Natural killer cell (primary cell): ENCODE measurements around the gene MOG. TPM values are rescaled to one million over a fixed set of nuclear protein-coding genes. Genes with fewer than 3 reads are reported as not detected.

Experiments used
- ATAC-seq, 3 donors: fragments of 150-1000 bp in 2 of 3; fragments of 200-7000 bp in 1 of 3; cut with Tn5 transposase; 1 replicate in 1 of 3; 2 replicates in 2 of 3; pipeline ENCODE4 v1.10.0; 2021; ENCODE audit warnings: mild to moderate bottlenecking in 2 of 3, moderate library complexity in 2 of 3
- DNase-seq, 2 donors: peaks; one replicate each; pipeline versions ENCODE4 v3.0.0 to v3.0.0-alpha.2; 2013 to 2021; ENCODE audit warnings: mixed read lengths in 1 of 2
- H3K27ac ChIP-seq: one replicate; pipeline ENCODE4 v1.5.1; 2013; ENCODE audit warnings: mild to moderate bottlenecking, low read length
- H3K27me3 ChIP-seq: one replicate; pipeline ENCODE4 v1.6.1; 2013; ENCODE audit warnings: low read length; ENCODE audit not compliant: control insufficient read depth, insufficient read depth
- H3K36me3 ChIP-seq: one replicate; pipeline ENCODE4 v1.6.1; 2013; ENCODE audit warnings: low read length; ENCODE audit not compliant: control insufficient read depth, insufficient read depth
- H3K4me1 ChIP-seq: one replicate; pipeline ENCODE4 v1.6.1; 2013; ENCODE audit warnings: low read length; ENCODE audit not compliant: control insufficient read depth, insufficient read depth
- H3K4me3 ChIP-seq: one replicate; pipeline ENCODE4 v1.5.1; 2013; ENCODE audit warnings: low read length
- H3K9me3 ChIP-seq: one replicate; pipeline ENCODE4 v1.6.1; 2013; ENCODE audit warnings: low read length; ENCODE audit not compliant: control insufficient read depth, insufficient read depth
- H3K27ac Mint-ChIP-seq, 2 donors: one replicate each; pipeline ENCODE4 v1.8.0; 2022; ENCODE audit warnings: mild to moderate bottlenecking in 2 of 2, mixed read lengths in 2 of 2, moderate library complexity in 1 of 2
- H3K27me3 Mint-ChIP-seq, 2 donors: one replicate each; pipeline ENCODE4 v1.8.0; 2022; ENCODE audit warnings: low read depth in 2 of 2, mixed read lengths in 2 of 2
- H3K36me3 Mint-ChIP-seq: one replicate; pipeline ENCODE4 v1.8.0; 2022; ENCODE audit warnings: mixed read lengths
- H3K4me1 Mint-ChIP-seq, 2 donors: one replicate each; pipeline ENCODE4 v1.8.0; 2022; ENCODE audit warnings: mixed read lengths in 2 of 2
- H3K4me3 Mint-ChIP-seq: one replicate; pipeline ENCODE4 v1.8.0; 2022; ENCODE audit warnings: mild to moderate bottlenecking, moderate library complexity, mixed read lengths
- H3K9me3 Mint-ChIP-seq, 2 donors: one replicate each; pipeline ENCODE4 v1.8.0; 2022; ENCODE audit warnings: mixed read lengths in 2 of 2
- WGBS: methylation state at CpG from one replicate; pipeline ENCODE4 v1.1.7; 2013; ENCODE audit warnings: missing lambda C conversion rate; ENCODE audit not compliant: insufficient coverage; 5-methylcytosine and 5-hydroxymethylcytosine counted together
- intact Hi-C: fragments of 100-400 bp; cut with micrococcal nuclease; formaldehyde crosslinking; loops from one replicate; pipeline ENCODE4 v1.14.2; 2022
- total RNA-seq, 4 donors: library from RNA; stranded (reverse); fragments of 120-200 nt in 1 of 4; gene quantifications; one replicate each; pipeline versions ENCODE4 v1.2.3 to v1.2.4, GENCODE V29; 2013 to 2022
- TF ChIP-seq, protein P1 (sequence below): fragments of 200-600 bp; IDR thresholded peaks from one replicate; pipeline ENCODE4 v1.8.0; 2022; ENCODE audit warnings: antibody characterized with exemption

The MOG gene
- total RNA-seq, 3 donors from 2014 or later (not counting 1 experiment from before 2014, with no cell fraction given) = not detected

DNA sequence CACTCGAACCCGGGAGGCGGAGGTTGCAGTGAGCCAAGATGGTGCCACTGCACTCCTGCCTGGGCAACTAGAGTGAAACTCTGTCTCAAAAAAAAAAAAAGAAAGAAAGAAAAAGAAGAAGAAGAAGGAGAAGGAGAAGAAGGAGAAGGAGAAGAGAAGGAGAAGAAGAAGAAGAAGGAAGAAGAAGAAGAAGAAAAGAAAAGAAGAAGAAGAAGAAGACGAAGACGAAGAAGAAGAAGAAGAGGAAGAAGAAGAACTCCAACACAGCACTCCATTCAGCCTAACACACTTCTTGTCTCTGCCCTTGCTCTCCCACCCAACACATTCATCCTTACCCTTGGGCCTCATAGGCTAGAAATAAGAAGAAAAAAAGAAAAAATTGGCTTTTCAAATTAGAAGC lies 17.1 kb downstream of the MOG start:
- peaks cover 7 to 10% of the 10 kb centered on the region in 2 donors for H3K4me1 Mint-ChIP-seq
- H3K36me3 Mint-ChIP-seq = no peaks in the 10 kb centered on the region
- TF ChIP-seq, protein P1, sequence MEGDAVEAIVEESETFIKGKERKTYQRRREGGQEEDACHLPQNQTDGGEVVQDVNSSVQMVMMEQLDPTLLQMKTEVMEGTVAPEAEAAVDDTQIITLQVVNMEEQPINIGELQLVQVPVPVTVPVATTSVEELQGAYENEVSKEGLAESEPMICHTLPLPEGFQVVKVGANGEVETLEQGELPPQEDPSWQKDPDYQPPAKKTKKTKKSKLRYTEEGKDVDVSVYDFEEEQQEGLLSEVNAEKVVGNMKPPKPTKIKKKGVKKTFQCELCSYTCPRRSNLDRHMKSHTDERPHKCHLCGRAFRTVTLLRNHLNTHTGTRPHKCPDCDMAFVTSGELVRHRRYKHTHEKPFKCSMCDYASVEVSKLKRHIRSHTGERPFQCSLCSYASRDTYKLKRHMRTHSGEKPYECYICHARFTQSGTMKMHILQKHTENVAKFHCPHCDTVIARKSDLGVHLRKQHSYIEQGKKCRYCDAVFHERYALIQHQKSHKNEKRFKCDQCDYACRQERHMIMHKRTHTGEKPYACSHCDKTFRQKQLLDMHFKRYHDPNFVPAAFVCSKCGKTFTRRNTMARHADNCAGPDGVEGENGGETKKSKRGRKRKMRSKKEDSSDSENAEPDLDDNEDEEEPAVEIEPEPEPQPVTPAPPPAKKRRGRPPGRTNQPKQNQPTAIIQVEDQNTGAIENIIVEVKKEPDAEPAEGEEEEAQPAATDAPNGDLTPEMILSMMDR = no peak
- no peak for ATAC-seq
- H3K9me3 Mint-ChIP-seq = no peaks in the 10 kb centered on the region
- no peak for DNase-seq
- H3K27ac Mint-ChIP-seq = no peak overlapping the region
- H3K27me3 Mint-ChIP-seq = peaks cover 0 to 10% of the 10 kb centered on the region in 2 donors
- Histone ChIP-seq H3K4me1 (peaks cover 4% of the 10 kb centered on the region), H3K27me3 (peaks cover 2% of the 10 kb centered on the region), H3K36me3 (no peaks in the 10 kb centered on the region), H3K4me3 (no peak overlapping the region), H3K9me3 (no peaks in the 10 kb centered on the region), H3K27ac (no peak overlapping the region)
- intact Hi-C loops = no loop called here
- WGBS = 100% methylated on average over 3 of the region's 5 CpGs
- no peak overlapping the region for H3K4me3 Mint-ChIP-seq

- H3K4me1 Mint-ChIP-seq = peaks cover 7 to 10% of the 10 kb centered on the region in 2 donors
- no peak overlapping the region for H3K4me3 Mint-ChIP-seq
- Histone ChIP-seq H3K27me3 (peaks cover 2% of the 10 kb centered on the region), H3K9me3 (no peaks in the 10 kb centered on the region), H3K4me1 (peaks cover 4% of the 10 kb centered on the region), H3K4me3 (no peak overlapping the region), H3K27ac (no peak overlapping the region), H3K36me3 (no peaks in the 10 kb centered on the region)
- TF ChIP-seq, protein P1 = no peak
- 93% methylated on average over 1 of the region's 1 CpG for WGBS
- no peaks in the 10 kb centered on the region for H3K36me3 Mint-ChIP-seq
- H3K27me3 Mint-ChIP-seq = peaks cover 0 to 8% of the 10 kb centered on the region in 2 donors
- no peak for DNase-seq
- H3K9me3 Mint-ChIP-seq = no peaks in the 10 kb centered on the region
- no peak overlapping the region for H3K27ac Mint-ChIP-seq
- no peak for ATAC-seq
- intact Hi-C loops = no loop called here
Measured at GRCh38 chr6:29675561-29675960, 18.7 kb downstream of the MOG start.

DNA sequence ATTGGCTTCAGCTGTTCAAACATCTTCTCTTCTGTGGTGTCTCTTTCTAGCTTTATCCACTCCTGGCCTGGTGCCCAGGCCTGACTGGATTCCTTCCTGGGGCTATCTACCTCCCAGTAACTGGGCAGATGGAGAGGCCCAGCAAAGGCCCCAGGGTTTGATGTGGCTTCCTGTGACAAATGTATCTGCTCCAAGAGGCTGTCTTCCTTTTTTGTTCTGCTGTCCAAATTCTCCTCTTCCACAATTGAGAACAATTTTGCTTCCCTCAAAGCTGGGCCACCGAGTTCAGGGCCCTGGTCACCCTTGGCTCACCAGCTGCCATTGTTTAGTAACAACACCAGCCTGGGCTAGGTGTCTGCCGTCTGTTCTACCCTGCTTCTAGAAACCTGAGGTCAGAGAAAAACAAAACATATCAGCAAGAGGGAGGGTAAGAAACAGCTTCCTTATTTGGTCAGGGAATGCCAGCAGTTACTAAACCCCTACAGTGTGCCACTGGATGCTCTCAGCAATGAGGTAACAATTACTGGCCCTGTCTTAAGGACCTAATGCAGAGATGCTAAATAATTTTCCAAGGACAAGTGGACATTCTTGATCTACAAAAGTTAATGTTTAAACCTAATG lies 20.2 kb downstream of the MOG start:
- intact Hi-C loops = no loop called here
- H3K27ac Mint-ChIP-seq = peak overlapping the region in 1 of 2 donors; percentile 86
- TF ChIP-seq, protein P1 = no peak
- no peaks in the 10 kb centered on the region for H3K9me3 ChIP-seq
- peaks cover 0 to 5% of the 10 kb centered on the region in 2 donors for H3K27me3 Mint-ChIP-seq
- H3K27ac ChIP-seq = no peak overlapping the region
- ATAC-seq (peak in 1 of 3 donors; percentile 25), DNase-seq (no peak)
- no peaks in the 10 kb centered on the region for H3K36me3 ChIP-seq
- H3K36me3 Mint-ChIP-seq = no peaks in the 10 kb centered on the region
- H3K4me3 Mint-ChIP-seq = no peak overlapping the region
- peaks cover 4% of the 10 kb centered on the region for H3K4me1 ChIP-seq
- peaks cover 7 to 10% of the 10 kb centered on the region in 2 donors for H3K4me1 Mint-ChIP-seq
- 5% methylated on average over 2 of the region's 2 CpGs for WGBS
- no peak overlapping the region for H3K4me3 ChIP-seq
- H3K27me3 ChIP-seq = no peaks in the 10 kb centered on the region
- no peaks in the 10 kb centered on the region for H3K9me3 Mint-ChIP-seq

DNA sequence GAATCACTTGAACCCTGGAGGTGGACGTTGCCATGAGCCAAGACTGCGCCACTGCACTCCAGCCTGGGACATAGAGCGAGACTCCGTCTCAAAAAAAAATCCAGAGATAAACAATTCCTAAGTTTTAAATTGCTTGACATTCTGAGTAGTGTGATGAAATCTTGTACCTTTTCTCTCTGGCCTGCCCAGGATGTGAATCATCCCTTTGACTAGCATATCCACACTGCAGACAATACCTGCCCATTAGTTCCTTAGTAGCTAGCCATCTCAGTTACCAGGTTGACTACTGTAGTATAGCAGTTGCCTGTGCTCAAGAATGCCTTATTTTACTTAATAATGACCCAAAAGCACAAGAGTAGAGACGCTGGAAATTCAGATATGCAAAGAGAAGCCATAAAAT lies 21.2 kb downstream of the MOG start:
- no peak overlapping the region for H3K4me3 Mint-ChIP-seq
- Histone ChIP-seq H3K27ac (no peak overlapping the region), H3K4me1 (peaks cover 4% of the 10 kb centered on the region), H3K36me3 (no peaks in the 10 kb centered on the region), H3K4me3 (no peak overlapping the region), H3K27me3 (no peaks in the 10 kb centered on the region), H3K9me3 (no peaks in the 10 kb centered on the region)
- no peaks in the 10 kb centered on the region for H3K9me3 Mint-ChIP-seq
- H3K36me3 Mint-ChIP-seq = no peaks in the 10 kb centered on the region
- H3K27ac Mint-ChIP-seq = no peak overlapping the region
- peaks cover 0 to 2% of the 10 kb centered on the region in 2 donors for H3K27me3 Mint-ChIP-seq
- DNase-seq (no peak), ATAC-seq (no peak)
- 80% methylated on average over 4 of the region's 5 CpGs for WGBS
- H3K4me1 Mint-ChIP-seq = peaks cover 7 to 10% of the 10 kb centered on the region in 2 donors
- intact Hi-C loops = no loop called here
- TF ChIP-seq, protein P1 = no peak
